GM18505 (cell line): ENCODE data around the gene ZP1.

Experiments
- ATAC-seq: cut with Tn5 transposase; IDR thresholded peaks from one replicate; pipeline ENCODE4 v1.9.1; 2021; ENCODE audit not compliant: unreplicated experiment
- POLR2A ChIP-seq: IDR thresholded peaks from 4 replicates; pipeline ENCODE4 v1.6.1; 2011; ENCODE audit warnings: borderline replicate concordance; ENCODE audit not compliant: insufficient read depth, insufficient read length; ENCODE audit errors: extremely low read depth

The ZP1 gene

GRCh38 chr11:60921259-60921658 is 53.9 kb downstream of the ZP1 start:
- TF ChIP-seq POLR2A = no peak
- no peak for ATAC-seq

- no peak for TF ChIP-seq POLR2A
- ATAC-seq = no peak
Observed at GRCh38 chr11:60921777-60922335, 54.5 kb downstream of the ZP1 start.

- no peak for TF ChIP-seq POLR2A
- ATAC-seq = no peak
Observed at GRCh38 chr11:60922906-60923305, 55.6 kb downstream of the ZP1 start.

- TF ChIP-seq POLR2A = no peak
- ATAC-seq = no peak
Observed at GRCh38 chr11:60923326-60923725, 56.0 kb downstream of the ZP1 start.

- no peak for ATAC-seq
- no peak for TF ChIP-seq POLR2A
Observed at GRCh38 chr11:60923800-60924109, 56.4 kb downstream of the ZP1 start.

GRCh38 chr11:60924110-60924905 is 57.0 kb downstream of the ZP1 start, which contains the start of gene TMEM132A:
TMEM132A (plus strand) TSS chr11:60924460; CDS start chr11:60924634, 174 bp downstream.
- ATAC-seq = peak; percentile 45
- TF ChIP-seq POLR2A = no peak
